ENCODE results near the gene DSCAML1.

The DSCAML1 gene

GRCh38 chr11:117430293-117430955, 366.6 kb downstream of the DSCAML1 start:
- H3K27ac Mint-ChIP-seq, result no peak overlapping the region
- DNase-seq (ENCODE audit: low spot score), result no peak
- H3K9me3 Mint-ChIP-seq, result no peaks in the 10 kb centered on the region
- H3K36me3 Mint-ChIP-seq (ENCODE audit: low read depth), result no peaks in the 10 kb centered on the region
- no peaks in the 10 kb centered on the region for H3K27me3 Mint-ChIP-seq (ENCODE audit: low read depth)
- H3K4me3 Mint-ChIP-seq, result no peak overlapping the region
- H3K4me1 Mint-ChIP-seq (ENCODE audit: low read depth), result no peaks in the 10 kb centered on the region

DNA sequence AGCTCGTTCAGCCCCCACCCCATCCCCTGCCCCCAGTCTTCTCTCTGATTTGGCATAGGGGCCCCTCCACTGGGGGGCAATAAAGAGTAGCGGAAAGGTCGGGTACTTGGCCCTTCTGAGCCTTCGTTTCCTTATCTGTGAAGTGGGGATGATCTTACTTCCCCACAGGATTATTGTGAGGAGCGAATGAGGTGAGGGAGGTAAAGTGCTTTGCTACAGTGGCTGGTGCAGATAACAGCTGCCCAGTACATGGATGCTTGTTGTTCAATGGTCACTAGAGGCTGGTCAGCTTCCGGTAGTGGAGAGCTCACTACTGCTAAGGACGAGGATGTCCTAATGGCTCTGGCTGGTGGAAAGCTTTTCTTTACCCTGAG, 368.2 kb downstream of the DSCAML1 start:
- Mint-ChIP-seq H3K27ac (no peak overlapping the region), H3K27me3 (ENCODE audit: low read depth) (no peaks in the 10 kb centered on the region), H3K36me3 (ENCODE audit: low read depth) (no peaks in the 10 kb centered on the region), H3K4me1 (ENCODE audit: low read depth) (no peaks in the 10 kb centered on the region), H3K4me3 (no peak overlapping the region), H3K9me3 (no peaks in the 10 kb centered on the region)
- DNase-seq (ENCODE audit: low spot score), result no peak

GRCh38 chr11:117428186-117428855, 368.7 kb downstream of the DSCAML1 start:
- H3K27ac Mint-ChIP-seq, result no peak overlapping the region
- H3K9me3 Mint-ChIP-seq, result no peaks in the 10 kb centered on the region
- DNase-seq (ENCODE audit: low spot score), result no peak
- no peaks in the 10 kb centered on the region for H3K36me3 Mint-ChIP-seq (ENCODE audit: low read depth)
- no peaks in the 10 kb centered on the region for H3K4me1 Mint-ChIP-seq (ENCODE audit: low read depth)
- H3K27me3 Mint-ChIP-seq (ENCODE audit: low read depth), result no peaks in the 10 kb centered on the region
- H3K4me3 Mint-ChIP-seq, result no peak overlapping the region

GRCh38 chr11:117427356-117427874, 369.6 kb downstream of the DSCAML1 start:
- H3K36me3 Mint-ChIP-seq (ENCODE audit: low read depth), result no peaks in the 10 kb centered on the region
- H3K27me3 Mint-ChIP-seq (ENCODE audit: low read depth), result no peaks in the 10 kb centered on the region
- H3K4me1 Mint-ChIP-seq (ENCODE audit: low read depth), result no peaks in the 10 kb centered on the region
- no peak overlapping the region for H3K27ac Mint-ChIP-seq
- no peaks in the 10 kb centered on the region for H3K9me3 Mint-ChIP-seq
- no peak overlapping the region for H3K4me3 Mint-ChIP-seq
- no peak for DNase-seq (ENCODE audit: low spot score)

GRCh38 chr11:117426941-117427340, 370.1 kb downstream of the DSCAML1 start:
- no peak overlapping the region for H3K4me3 Mint-ChIP-seq
- no peak for DNase-seq (ENCODE audit: low spot score)
- H3K27me3 Mint-ChIP-seq (ENCODE audit: low read depth), result no peaks in the 10 kb centered on the region
- H3K27ac Mint-ChIP-seq, result no peak overlapping the region
- H3K4me1 Mint-ChIP-seq (ENCODE audit: low read depth), result no peaks in the 10 kb centered on the region
- no peaks in the 10 kb centered on the region for H3K36me3 Mint-ChIP-seq (ENCODE audit: low read depth)
- no peaks in the 10 kb centered on the region for H3K9me3 Mint-ChIP-seq

- H3K9me3 Mint-ChIP-seq, result no peaks in the 10 kb centered on the region
- no peaks in the 10 kb centered on the region for H3K27me3 Mint-ChIP-seq (ENCODE audit: low read depth)
- no peaks in the 10 kb centered on the region for H3K36me3 Mint-ChIP-seq (ENCODE audit: low read depth)
- H3K4me3 Mint-ChIP-seq, result no peak overlapping the region
- H3K27ac Mint-ChIP-seq, result no peak overlapping the region
- DNase-seq (ENCODE audit: low spot score), result peak; percentile 41
- no peaks in the 10 kb centered on the region for H3K4me1 Mint-ChIP-seq (ENCODE audit: low read depth)
Measured at GRCh38 chr11:117426297-117426685, 370.7 kb downstream of the DSCAML1 start.

DNA sequence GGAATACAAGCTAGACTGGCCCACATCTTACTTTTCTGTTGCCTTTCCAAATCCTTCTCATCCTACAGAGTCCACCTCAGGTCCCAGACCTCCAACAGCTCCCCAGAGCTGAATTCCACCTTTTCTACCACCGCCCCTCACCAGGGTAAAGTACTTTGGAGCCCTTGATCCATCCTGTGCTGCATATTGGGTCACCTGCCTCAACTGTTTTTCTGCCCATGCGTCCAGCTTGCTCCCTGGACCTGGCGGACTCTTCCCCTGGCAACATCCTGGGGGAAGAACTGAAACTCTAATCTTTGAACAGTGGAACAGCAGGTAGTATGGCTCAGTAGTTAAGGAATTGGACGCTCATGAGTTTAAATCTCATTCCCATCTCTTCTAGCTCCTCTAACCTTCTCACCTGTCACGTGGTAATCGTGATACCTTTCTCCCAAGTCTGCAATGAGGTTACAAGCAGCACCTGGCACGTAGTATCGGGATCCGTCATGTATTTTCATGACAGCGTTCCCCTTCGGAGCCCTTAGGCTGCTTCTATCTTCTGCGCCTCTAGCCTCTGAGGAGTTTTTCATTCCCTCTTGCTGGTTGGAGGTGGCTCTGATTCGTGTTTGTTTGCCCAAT, 371.2 kb downstream of the DSCAML1 start:
- no peak for DNase-seq (ENCODE audit: low spot score)
- Mint-ChIP-seq H3K4me3 (no peak overlapping the region), H3K36me3 (ENCODE audit: low read depth) (no peaks in the 10 kb centered on the region), H3K4me1 (ENCODE audit: low read depth) (no peaks in the 10 kb centered on the region), H3K27ac (no peak overlapping the region), H3K27me3 (ENCODE audit: low read depth) (no peaks in the 10 kb centered on the region), H3K9me3 (no peaks in the 10 kb centered on the region)

DNA sequence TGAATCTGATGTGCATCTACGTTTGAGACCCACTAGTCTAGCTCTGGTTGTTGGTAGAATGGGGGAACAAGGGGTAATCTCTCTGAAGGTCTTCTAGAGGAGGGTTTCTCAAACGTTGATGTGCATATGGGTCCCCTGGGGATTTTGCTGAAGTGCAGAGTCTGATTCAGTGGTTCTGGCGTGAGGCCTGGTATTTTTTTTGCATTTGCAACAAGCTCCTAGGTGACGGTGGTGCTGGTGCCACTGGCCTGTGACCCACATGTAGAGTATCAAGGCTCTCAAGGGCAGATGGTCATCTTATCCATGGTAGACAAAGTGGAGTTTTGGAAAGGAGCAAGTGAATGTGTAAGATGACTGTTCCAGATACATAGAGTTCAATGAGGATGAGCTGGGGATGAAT, 372.2 kb downstream of the DSCAML1 start:
- Mint-ChIP-seq H3K4me3 (no peak overlapping the region), H3K27me3 (ENCODE audit: low read depth) (no peaks in the 10 kb centered on the region)
- DNase-seq (ENCODE audit: low spot score), result no peak

GRCh38 chr11:117423046-117423575, 373.9 kb downstream of the DSCAML1 start:
- DNase-seq (ENCODE audit: low spot score), result no peak
- H3K4me1 Mint-ChIP-seq (ENCODE audit: low read depth), result no peaks in the 10 kb centered on the region
- H3K27ac Mint-ChIP-seq, result no peak overlapping the region
- no peaks in the 10 kb centered on the region for H3K27me3 Mint-ChIP-seq (ENCODE audit: low read depth)
- no peak overlapping the region for H3K4me3 Mint-ChIP-seq
- H3K9me3 Mint-ChIP-seq, result no peaks in the 10 kb centered on the region
- H3K36me3 Mint-ChIP-seq (ENCODE audit: low read depth), result no peaks in the 10 kb centered on the region

More for the DNA sequence above, 372.2 kb downstream of the DSCAML1 start:
- Mint-ChIP-seq H3K4me1 (ENCODE audit: low read depth) (no peaks in the 10 kb centered on the region), H3K36me3 (ENCODE audit: low read depth) (no peaks in the 10 kb centered on the region), H3K27ac (no peak overlapping the region), H3K9me3 (no peaks in the 10 kb centered on the region)

- Mint-ChIP-seq H3K4me3 (no peak overlapping the region), H3K36me3 (ENCODE audit: low read depth) (no peaks in the 10 kb centered on the region), H3K27ac (no peak overlapping the region), H3K27me3 (ENCODE audit: low read depth) (no peaks in the 10 kb centered on the region), H3K4me1 (ENCODE audit: low read depth) (no peaks in the 10 kb centered on the region), H3K9me3 (no peaks in the 10 kb centered on the region)
- DNase-seq (ENCODE audit: low spot score), result no peak
Measured at GRCh38 chr11:117421476-117421875, 375.5 kb downstream of the DSCAML1 start.

GRCh38 chr11:117421041-117421440, 376.0 kb downstream of the DSCAML1 start:
- no peak overlapping the region for H3K4me3 Mint-ChIP-seq
- DNase-seq (ENCODE audit: low spot score), result no peak
- no peaks in the 10 kb centered on the region for H3K36me3 Mint-ChIP-seq (ENCODE audit: low read depth)
- no peaks in the 10 kb centered on the region for H3K27me3 Mint-ChIP-seq (ENCODE audit: low read depth)
- H3K4me1 Mint-ChIP-seq (ENCODE audit: low read depth), result no peaks in the 10 kb centered on the region
- H3K9me3 Mint-ChIP-seq, result no peaks in the 10 kb centered on the region
- no peak overlapping the region for H3K27ac Mint-ChIP-seq

GRCh38 chr11:117420598-117420997, 376.4 kb downstream of the DSCAML1 start:
- DNase-seq (ENCODE audit: low spot score), result no peak
- no peaks in the 10 kb centered on the region for H3K4me1 Mint-ChIP-seq (ENCODE audit: low read depth)

GRCh38 chr11:117420143-117420485, 376.9 kb downstream of the DSCAML1 start:
- no peaks in the 10 kb centered on the region for H3K9me3 Mint-ChIP-seq
- no peaks in the 10 kb centered on the region for H3K27me3 Mint-ChIP-seq (ENCODE audit: low read depth)
- no peak overlapping the region for H3K27ac Mint-ChIP-seq
- H3K4me1 Mint-ChIP-seq (ENCODE audit: low read depth), result no peaks in the 10 kb centered on the region
- DNase-seq (ENCODE audit: low spot score), result no peak
- no peaks in the 10 kb centered on the region for H3K36me3 Mint-ChIP-seq (ENCODE audit: low read depth)
- no peak overlapping the region for H3K4me3 Mint-ChIP-seq

More at GRCh38 chr11:117420598-117420997, 376.4 kb downstream of the DSCAML1 start:
- H3K4me3 Mint-ChIP-seq, result no peak overlapping the region
- H3K27me3 Mint-ChIP-seq (ENCODE audit: low read depth), result no peaks in the 10 kb centered on the region
- no peaks in the 10 kb centered on the region for H3K9me3 Mint-ChIP-seq
- no peak overlapping the region for H3K27ac Mint-ChIP-seq
- no peaks in the 10 kb centered on the region for H3K36me3 Mint-ChIP-seq (ENCODE audit: low read depth)

- no peak overlapping the region for H3K27ac Mint-ChIP-seq
- no peak for DNase-seq (ENCODE audit: low spot score)
- no peaks in the 10 kb centered on the region for H3K36me3 Mint-ChIP-seq (ENCODE audit: low read depth)
- no peaks in the 10 kb centered on the region for H3K27me3 Mint-ChIP-seq (ENCODE audit: low read depth)
- H3K4me3 Mint-ChIP-seq, result no peak overlapping the region
- no peaks in the 10 kb centered on the region for H3K4me1 Mint-ChIP-seq (ENCODE audit: low read depth)
- H3K9me3 Mint-ChIP-seq, result no peaks in the 10 kb centered on the region
Measured at GRCh38 chr11:117419482-117420142, 377.4 kb downstream of the DSCAML1 start.
